ENCODE results near the gene HMGN4.

The HMGN4 gene

DNA sequence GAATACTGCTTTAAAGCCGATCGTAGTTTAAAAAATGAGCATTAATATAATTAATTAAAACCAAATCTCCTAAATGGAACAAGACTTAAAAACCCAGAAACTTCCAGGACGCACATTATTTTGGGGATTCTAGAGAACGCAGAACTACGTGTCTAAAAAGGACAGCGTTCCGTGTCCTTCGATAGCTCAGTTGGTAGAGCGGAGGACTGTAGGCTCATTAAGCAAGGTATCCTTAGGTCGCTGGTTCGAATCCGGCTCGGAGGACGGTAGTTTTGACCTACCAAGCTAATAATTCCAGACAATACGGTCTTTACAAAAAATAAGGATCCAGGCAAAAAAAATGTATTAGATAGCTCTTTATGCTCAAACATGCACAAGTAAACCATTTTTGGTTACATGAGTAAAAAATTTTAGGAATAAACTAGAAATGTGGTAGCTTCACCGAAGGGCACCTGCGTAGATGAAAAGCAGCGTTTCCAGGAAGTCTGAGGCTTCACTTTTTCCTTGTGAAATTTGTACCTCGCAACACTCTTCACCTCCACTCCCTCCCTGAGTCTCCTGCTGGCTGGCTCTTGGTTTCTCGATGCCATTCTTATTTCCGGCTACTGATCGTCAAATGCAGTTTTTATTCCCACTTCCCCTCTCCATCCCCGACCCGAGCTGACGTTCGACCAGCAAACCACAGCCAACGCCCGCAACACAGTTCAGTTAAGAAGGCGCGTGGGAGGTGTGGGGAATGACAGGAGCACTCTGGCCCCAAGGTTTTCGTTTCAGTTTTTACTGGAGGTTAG lies 39.0 kb downstream of the HMGN4 start:
- peak in 1 of 2 donors; percentile 48 for DNase-seq (ENCODE audit: low read depth in 1 of 2, low spot score in 1 of 2)

DNA sequence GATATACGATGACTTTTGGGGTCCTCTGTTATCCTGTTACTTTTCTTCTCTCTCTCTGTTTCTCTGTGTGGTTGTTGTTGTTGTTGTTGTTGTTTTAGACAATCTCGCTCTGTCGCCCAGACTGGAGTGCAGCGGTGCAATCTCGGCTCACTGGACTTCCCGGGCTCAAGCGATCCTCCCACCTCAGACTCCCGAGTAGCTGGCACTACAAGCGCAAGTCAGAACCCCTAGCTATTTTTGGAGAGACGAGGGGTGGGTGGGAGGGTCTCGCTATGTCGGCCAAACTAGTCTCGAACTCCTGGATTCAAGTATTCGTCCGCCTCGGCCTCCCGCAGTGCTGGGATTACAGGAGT lies 39.5 kb downstream of the HMGN4 start:
- DNase-seq (ENCODE audit: low read depth in 1 of 2, low spot score in 1 of 2): no peak

DNA sequence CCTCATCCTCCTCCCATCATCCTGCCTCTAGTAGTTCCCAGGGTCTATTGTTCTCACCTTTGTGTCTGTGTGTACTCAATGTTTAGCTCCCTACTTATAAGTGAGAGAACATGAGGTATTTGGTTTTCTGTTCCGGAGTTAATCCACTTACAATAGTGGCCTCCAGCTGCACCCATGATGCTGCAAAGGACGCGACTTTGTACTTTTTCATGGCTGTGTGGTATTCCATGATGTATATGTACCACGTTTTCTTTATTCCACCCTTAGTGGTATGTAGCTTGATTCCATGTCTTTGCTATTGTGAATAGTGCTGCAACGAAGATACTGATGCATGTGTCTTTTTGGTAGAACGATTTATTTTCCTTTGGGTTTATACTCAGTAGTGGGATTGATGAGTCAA lies 40.1 kb downstream of the HMGN4 start:
- DNase-seq (ENCODE audit: low read depth in 1 of 2, low spot score in 1 of 2): no peak

DNA sequence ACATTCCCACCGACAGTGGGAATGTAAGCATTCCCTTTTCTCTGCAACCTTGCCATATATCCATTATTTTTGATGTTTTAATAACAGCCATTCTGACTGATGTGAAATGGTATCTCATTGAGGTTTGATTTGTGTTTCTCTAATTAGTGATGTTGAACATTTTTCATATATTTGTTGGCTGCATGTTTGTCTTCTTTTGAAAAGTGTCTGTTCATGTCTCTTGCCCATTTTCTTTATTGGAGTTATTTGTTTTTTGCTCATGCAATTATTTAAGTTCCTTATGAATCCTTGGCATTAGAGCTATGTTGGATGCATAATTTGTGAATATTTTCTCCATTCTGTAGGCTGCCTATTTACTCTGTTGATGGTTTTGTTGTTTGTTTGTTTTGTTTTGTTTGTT lies 40.6 kb downstream of the HMGN4 start:
- DNase-seq (ENCODE audit: low read depth in 1 of 2, low spot score in 1 of 2): no peak

DNA sequence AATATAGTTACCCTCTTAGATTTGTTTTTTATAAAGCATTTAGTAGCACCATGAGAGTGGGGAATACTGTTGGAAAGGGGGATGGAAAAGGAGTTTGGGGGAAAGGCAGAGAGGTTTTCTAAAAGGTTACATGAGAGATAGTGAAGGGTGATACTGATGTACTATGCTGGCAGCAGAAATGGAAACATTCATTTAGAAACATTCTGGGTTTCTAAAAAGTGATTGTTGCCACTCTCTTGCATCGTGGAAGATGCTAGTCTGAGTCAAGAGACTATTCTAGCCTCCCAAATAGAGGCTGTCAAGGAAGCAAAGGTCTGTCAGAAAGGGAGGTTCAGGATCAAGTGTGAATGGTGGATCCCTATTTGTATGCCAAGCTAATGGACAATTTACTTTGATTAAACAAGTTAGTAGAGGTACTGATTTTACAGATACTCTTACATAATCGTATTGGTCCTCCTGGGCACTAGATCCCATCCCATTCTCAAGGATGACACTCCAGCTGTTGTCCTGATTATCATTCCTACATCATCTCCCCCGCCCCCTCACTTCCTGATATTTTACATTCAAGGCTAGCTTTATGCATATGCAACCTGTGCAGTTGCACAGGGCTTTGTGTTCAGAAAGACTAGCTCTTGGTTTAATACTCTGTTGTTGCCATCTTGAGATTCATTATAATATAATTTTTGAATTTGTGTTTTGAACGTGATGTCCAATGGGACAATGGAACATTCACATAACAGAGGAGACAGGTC lies 43.2 kb downstream of the HMGN4 start:
- no peak for DNase-seq (ENCODE audit: low read depth in 1 of 2, low spot score in 1 of 2)

DNA sequence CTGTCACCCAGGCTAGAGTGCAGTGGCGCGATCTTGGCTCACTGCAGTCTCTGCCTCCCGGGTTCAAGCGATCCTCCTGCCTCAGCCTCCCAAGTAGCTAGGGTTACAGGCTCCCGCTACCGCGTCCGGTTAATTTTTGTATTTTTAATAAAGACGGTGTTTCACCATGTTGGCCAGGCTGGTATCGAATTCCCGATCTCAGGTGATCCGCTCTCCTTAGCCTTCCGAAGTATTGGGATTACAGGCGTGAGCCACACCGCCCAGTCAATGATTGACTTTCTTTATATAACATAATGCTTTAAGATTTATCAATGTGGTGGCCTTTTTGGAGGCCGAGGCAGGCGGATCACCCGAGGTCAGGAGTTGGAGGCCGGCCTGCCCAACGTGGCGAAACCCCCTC lies 50.8 kb downstream of the HMGN4 start:
- DNase-seq (ENCODE audit: low read depth in 1 of 2, low spot score in 1 of 2): no peak

DNA sequence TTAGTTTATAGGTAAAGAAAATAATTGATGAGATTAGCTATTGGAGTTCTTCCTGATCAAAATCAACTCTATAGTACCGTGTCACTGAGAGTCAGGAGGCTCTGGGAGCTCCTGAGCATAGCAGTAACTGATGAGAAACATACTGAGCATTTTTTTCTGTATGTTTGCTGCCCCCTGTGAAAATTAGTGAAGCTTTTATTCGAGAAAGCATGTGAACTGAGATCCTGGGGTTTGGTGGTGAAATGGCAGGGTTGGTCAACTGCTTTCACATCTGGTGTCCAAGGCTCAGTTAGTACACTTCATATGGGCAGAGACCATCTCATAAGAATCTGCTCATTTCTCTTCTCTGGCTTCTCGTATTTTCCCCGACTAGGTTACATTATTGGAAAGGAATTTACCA lies 54.5 kb downstream of the HMGN4 start:
- no peak for DNase-seq (ENCODE audit: low read depth in 1 of 2, low spot score in 1 of 2)

DNA sequence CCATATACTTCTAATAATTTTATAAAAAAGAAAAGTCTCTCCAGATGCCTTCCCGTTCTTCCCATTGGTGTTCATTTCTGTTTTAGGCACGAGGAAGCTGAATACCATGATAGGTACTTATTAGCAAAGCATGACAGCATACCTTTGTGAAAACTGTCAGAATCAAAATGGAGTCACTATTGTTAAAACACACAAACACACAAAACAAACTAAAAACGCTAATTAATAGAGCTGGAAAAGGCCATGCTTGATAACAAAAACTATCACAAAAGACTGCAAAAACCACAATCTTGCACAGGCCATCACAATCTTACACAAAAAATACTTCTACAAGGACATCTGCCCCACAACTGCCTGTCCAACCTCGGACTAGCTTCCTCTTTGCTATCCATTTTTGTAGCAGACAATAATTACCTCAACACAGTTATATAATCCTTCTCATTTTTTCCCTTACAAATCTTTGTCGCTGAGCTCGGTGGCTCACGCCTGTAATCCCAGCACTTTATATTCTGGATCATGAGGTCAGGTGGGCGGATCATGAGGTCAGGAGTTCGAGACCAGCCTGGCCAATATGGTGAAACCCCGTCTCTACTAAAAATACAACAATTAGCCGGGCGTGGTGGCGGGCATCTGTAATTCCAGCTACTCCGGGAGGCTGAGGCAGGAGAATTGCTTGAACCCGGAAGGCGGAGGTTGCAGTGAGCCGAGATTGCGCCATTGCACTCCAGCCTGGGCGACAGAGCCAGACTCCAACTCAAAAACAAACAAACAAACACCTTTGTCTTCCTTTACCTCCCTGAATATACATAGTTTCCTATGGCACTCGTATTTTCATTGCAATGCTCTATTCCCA lies 55.3 kb downstream of the HMGN4 start:
- no peak for DNase-seq (ENCODE audit: low read depth in 1 of 2, low spot score in 1 of 2)

DNA sequence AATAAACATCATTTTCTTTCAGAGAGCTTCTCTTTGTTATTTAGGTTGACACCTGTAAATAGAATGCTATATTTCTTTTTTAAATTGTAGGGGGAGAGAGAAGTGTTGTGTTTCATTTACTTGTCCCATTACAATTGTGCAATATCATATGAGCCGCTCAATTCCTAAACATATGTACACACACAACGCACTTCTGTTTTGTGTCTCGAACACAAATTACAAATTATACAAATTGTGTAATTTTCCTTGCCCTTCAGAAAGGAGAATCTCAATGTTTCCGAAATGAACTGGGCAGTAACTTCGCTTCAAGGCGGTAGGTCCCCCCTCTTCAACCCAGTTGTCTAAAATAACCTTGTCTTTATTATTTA lies 55.9 kb downstream of the HMGN4 start:
- no peak for DNase-seq (ENCODE audit: low read depth in 1 of 2, low spot score in 1 of 2)

DNA sequence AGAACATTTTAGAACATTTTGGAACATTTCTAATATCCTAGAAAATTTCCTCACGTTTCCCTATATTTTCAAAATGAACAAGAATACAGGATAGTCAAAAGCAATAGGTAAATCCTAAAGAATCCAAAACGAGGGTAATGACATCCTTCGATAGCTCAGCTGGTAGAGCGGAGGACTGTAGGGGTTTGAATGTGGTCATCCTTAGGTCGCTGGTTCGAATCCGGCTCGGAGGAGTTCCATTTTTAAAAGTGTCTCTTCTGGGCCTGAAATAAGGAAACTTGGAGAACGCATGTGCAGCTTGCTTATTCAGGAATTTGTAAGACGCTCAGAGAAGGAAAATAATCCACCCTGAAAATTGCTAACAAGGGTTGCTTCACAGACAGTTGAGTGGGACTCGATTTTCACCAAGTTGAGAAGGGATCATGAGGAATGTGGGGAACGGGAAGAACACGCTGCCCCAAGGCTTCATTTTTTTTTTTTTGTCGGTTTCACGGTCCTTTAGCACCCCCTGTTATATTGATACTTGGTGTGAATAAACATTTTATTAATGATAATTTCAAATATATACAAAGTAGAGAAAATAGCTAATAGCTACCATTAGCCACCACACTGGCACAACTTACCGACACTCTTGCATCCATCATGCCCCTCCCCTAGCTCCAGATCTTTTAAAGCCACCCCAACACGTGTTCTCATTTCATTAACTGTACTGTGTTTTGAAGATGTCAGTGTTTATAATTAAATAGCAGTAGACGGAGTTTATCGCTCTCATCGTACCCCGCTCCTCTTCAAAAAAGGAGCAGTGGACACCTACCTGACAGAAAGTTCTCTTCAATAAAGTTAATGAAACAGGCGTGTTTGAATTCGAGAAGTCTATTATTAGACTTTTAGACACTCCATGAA lies 56.8 kb downstream of the HMGN4 start:
- DNase-seq (ENCODE audit: low read depth in 1 of 2, low spot score in 1 of 2): no peak

DNA sequence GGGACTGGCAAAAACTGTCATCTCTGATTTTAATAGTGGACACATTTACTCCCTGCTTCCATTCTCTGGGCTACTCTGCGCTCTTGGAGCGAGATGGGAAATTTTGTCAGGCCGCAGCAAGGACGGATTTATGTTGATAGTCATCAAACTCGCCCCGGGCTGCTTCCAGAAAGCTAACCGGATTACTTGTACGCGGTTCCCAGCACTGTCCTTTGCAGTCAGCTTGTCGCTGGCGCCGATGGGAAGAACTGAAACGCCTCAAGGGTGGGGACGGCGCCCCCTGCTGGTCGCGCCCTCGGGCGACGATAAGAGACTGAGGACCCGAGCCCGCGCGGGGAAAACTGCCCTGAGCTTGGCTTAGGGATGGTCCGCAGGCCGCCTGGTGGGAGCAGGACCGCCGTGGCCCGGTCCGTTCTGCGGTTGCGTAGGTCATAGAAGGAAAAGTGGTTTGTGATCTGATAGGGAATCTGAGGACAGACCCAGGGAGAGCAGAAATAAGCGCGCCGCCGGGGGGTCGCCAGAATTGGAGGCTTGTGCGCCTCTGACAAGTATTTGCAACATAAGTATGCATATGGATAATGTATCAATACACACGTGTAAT lies 57.6 kb downstream of the HMGN4 start:
- DNase-seq (ENCODE audit: low read depth in 1 of 2, low spot score in 1 of 2): peak; percentile 71 to 82

All from stimulated activated CD4-positive, alpha-beta T cell treated with anti-CD3 and anti-CD28 coated beads, Interleukin-15, amount 100 ng/mL, for 1 hour (primary cell).